OCI-LY3 (cell line): ENCODE measurements around the gene PCLO.

Source experiments
- CTCF ChIP-seq: fragments of 200-600, 300-600 bp; sonication (generic); IDR thresholded peaks from 2 replicates; pipeline ENCODE4 v1.5.1; 2014; ENCODE audit warnings: antibody characterized with exemption, low read length, low read depth
- EZH2phosphoT487 ChIP-seq: fragments of 200-600 bp; shearing (Covaris generic); IDR thresholded peaks from 2 replicates; pipeline ENCODE4 v1.6.1; 2018; ENCODE audit warnings: antibody characterized with exemption, mixed run types, low read depth

DNA sequence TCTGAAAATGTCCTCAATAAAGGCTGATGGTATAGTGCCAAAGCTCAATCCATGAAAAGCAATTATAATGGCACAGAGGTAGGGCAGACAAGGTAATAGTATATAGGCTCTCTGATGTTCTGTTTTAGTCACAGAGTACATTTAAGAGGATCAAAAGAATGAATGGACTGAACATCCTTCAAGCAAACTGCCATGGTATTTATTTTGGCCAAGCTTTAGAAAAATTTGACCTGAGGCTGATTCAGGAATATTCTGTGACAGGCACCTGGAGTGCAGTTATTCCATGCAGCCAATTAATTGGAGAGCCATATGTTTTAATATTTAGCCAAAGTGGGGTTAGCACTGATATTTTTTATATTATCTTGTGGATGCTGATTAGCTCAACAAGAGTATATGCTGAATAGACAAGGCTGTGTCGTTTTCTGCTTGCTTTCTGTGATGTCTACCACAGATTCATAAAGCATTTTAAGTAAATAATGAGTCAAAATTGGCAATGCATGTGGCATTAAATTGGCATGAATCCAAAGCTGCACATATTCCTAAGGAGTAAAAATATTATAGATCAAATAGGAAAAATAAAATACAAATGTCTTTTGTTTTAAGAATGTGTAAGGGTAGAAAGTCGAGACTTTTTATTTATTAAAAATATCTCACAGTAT is 177.4 kb downstream of the PCLO start:
- no peak for TF ChIP-seq EZH2phosphoT487
- TF ChIP-seq CTCF = no peak
